Activated effector memory CD4-positive, alpha-beta T cell treated with Interleukin-2 at 50 U/mL for 16 hours (primary cell): ENCODE results near the gene CPLX4.
A peak's percentile ranks its signal among the peaks of the same experiment; 100 is the strongest.

Experiments used
- DNase-seq: peaks from one replicate; pipeline ENCODE4 v3.0.0-alpha.2; 2020

The CPLX4 gene, protein sequence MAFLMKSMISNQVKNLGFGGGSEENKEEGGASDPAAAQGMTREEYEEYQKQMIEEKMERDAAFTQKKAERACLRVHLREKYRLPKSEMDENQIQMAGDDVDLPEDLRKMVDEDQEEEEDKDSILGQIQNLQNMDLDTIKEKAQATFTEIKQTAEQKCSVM

DNA sequence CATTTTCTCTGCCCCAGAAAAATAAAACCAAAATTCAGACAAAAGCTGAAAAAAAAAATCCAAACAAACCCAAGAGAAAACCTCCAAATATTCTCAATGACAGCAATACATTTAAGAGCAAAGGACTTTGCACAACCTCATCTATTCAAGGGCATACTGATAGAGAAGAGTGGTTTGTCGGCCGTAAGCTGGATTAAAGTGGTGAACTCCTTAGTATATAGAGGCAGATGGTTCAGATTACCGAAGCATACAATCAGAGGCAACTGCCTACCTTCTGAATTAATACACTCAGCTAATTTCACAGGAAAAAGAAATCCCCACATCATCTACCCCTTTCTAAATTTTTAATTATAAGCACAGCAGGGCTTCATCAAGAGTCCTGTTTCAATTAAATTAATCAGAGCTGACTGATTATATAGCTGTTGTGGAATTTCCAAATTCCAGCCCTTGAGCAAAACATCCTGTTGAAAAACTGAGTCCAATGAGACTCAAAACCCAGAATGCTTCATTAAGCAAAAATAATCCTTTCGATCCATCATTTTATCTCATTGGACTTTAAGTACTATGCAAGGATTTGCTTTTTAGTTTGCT is at the start of gene CPLX4:
CPLX4 (minus strand) TSS at position 190 of the 591 bp plus-strand sequence; CDS start at position 3, 187 bp downstream.
- DNase-seq, result no peak

DNA sequence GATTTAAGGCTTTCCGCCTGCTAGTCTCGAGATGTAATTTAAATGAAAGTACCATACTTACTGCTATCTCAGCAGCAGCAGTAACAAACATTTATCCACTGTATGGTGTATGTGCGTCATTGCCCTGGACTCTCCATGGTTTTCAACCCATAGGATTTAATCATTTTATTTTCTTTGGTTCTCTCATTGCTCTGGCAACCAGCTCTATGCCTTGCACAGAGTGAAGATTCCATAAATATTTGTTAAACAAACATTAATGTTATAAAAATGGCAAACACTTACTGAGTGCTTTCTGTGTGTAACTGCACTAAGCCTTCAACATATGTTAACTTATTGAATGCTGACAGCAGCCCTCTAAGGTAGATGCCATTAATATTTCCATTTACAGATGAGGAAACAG is 41.9 kb upstream of the CPLX4 start:
- no peak for DNase-seq

DNA sequence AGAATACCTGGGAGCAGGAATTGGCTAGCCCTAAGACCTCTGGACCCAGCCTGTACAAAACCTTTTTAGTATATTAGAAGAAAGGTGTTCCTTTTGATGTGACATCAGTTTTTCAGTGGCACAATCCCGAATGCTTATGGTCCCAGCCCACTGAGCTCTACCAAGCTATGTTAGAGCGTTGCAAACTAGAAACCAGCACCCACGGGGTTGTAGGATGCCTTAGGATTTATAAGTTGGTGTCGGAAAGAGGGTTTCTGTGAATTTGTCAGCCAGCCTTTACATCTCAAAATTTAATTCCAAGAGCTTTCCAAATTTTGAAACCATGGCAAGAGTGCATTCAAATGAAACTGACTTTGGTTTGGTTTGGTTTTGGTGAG is 41.1 kb upstream of the CPLX4 start:
- DNase-seq, result no peak

DNA sequence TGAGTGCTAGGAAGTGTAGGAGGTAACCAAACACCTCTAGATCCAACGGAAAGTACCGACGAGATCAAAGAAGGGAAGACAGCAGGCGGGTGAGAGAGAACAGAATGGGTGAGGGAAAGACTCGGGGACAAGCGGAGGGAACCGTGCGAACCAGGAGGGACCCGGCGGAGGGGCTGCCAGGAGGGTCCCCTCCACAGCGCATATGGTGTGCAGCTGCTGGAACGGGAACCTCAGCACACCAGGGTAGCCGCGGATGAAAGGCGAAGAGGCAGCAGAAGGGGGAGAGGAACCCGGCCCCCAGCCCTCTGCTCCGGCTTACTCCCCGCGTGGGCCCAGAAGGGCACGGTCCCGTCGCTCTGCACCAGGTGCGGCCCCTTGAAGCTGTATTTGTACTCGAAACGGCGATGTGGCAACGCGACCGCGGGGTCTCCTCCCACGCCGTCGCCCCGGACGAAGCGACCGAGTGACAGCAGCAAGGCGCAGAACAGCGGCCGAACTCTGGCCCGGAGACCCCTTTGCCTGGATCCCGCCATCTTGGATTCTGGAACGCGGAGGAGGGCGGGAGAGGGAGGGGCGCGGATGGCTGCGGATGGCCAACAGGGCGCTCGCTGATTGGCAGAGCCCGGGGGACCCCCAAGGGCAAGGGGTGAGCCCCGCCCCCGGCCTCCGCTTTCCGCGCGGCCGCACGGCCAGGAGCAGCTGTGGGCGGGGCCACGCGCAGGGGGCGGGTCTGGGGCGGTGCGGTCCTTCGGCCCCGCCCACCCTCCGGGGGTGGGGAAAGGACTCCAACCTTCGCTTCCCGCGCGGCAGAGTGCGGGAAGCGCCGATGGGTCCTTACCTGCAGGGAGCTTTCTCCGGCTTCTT is 40.5 kb upstream of the CPLX4 start, which contains the start of gene LMAN1:
LMAN1 (minus strand) TSS at position 554 of the 864 bp plus-strand sequence; CDS start at position 533, 21 bp downstream.
- peak; percentile 85 for DNase-seq

DNA sequence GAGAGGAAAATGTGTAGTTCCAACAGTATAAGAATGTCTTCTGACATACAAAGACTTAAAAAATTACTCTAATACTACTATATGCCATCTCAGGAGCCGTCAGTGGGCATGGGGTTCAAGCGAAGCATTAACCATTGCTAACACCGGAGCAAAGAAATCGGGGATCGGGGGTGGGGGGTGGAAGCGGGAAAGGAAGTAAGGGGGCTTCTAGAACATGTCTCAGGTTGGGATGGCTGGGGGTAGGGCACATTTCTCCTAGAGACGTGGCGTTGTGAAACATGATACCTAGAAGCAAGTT is 39.9 kb upstream of the CPLX4 start:
- no peak for DNase-seq

DNA sequence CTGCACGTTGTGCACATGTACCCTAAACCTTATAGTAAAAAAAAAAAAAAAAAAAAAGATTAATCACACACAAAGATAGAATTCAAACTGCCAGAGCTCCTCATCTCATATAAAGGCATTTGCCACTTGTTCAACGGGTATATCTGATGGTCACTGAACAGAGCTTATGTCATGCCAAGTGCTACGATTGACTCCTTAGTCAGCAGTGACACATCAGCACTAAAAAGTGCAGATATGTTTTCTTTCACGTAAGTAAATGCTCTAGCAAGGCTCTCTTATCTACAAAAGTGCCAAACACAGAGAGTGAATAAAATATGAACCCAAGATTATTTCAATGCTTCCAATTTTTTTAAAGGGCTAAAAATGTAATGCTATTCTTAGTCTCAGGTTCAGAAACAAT is 39.5 kb upstream of the CPLX4 start:
- no peak for DNase-seq

DNA sequence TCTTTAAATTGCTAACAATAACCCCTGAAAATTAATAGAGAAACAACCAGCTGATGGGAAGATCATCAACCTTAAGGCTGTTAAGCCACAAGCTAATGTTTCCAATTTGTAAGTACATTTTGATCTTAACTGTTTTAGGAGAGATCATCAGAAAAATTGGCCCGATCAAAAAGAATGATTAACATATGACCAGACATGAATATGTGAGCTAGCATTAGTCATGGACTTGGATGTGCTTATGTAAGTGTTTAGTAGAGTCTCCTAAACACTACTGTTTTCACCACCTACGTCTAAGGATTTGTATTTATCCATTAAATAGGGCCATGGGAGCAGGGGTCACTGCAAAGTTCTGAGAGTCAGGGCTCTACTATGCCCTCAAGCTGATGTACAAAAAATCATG is 36.3 kb upstream of the CPLX4 start:
- no peak for DNase-seq

DNA sequence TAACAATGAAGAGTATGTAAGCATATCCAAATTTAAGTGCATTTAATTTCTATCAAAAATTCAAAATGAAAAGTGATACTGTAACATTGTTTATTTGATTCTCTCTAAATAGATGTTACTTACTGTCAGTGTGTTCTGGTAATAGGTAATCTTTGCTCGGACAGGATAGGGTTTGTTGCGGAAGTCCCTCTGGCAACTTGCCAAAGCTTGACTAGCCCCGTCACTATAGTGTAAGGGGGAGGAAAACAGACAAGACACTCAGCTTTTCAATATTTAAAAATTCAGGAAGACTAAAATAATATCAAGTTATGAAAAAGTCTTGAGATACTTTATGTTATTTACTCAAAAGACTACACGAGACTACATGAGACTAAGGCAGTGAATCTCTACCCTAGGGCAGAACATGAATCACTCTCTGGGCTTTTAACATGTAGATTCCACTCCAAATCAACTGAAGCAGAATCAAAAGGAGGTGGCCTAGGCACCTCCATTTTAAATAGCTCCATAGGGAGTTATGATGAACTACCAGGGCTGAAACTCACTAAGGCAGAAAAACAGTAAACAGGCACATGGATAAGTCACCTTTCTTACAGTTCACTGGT is 34.7 kb upstream of the CPLX4 start:
- no peak for DNase-seq

DNA sequence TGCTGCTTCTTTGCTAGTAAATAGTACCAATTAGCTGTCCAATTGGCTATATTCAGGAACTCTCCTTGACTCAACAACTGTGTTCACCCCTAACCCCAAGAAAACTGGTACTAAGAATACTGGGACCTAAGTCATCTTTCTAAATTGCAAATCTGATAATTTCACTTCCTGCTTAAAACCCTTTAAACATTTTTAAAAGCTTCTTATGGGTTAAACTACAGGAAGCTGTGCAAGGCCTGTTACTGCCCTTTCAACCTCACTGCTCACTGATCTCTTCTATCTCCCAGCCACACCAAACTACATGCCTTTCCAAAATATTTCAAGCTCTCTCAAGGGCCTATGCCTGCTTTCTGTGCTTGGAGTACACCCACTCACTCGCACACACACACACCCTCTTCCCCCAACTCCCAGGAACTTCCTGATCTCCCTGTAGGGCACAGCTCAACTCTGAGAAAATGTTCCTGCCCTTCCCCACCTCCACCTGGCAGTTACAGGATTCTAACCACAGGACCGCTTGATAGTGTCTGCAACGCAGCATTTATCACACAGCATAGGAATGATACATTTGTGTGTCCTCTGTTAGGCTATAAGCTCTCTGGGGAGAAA is 33.9 kb upstream of the CPLX4 start:
- DNase-seq, result no peak

DNA sequence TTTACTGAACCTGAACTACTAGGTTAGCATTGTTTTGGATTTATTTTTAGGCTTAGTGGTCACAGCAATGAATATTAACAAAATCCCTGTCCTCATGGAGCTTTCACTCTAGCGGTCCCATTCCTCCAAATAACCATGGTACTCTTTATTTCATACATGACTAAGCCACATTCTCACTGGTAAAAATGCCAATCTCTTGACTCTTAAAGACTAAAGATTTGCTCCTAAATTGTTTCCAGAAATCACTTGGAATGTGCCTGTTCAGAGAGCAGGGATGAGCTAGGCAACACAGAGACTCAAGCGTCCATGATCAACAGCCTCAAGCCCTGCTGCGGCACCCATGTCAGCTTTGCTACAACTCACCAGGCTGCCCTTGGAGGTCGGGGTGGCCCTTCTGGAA is 27.1 kb upstream of the CPLX4 start:
- DNase-seq, result no peak

DNA sequence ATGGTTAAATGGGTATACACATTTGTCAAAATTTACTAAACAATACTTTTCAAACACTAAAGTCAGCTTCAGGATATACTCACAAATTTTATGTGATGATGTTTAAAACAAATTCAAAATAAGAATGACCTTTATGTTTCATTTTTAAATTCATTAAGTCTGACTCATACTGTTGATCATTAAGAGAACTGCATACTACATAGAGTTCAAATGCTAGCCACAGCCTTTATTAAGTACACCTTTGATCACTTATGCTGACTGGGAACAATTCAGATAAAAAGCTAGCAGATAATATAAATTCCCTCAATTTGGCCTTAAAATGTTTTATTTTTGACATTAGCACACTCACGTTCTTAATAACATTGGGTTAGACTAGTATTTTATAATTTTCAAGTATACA is 26.5 kb upstream of the CPLX4 start:
- no peak for DNase-seq

DNA sequence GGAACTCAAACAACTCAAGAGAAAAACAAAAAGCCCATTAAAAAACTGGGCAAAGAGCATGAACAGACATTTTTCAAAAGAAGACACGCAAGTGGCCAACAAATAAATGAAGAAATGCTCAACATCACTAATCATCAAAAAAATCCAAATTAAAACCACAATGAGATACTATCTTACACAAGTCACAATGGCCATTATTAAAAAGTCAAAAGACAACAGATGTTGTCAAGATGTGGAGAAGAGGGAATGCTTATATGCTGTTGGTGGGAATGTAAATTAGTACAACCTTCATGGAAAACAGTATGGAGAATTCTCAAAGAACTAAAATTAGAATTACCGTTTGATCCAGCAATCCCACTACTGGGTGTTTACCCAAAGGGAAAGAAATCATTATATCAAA is 25.5 kb upstream of the CPLX4 start:
- DNase-seq, result no peak

DNA sequence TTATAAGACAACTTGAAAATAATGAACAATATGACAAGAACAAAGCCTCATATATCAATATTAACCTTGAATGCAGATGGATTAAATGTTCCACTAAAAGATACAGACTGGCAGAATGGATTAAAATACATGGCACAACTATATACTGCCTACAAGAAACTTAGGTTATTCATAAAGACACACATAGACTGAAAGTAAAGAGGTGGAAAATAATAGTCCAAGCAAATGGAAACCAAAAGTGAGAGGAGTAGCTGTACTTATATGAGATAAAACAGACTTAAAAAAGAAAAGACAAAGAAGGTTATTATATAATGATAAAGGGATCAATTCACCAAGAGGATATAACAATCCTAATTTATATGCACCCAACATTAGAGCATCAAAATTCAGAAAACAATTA is 22.4 kb upstream of the CPLX4 start:
- no peak for DNase-seq

DNA sequence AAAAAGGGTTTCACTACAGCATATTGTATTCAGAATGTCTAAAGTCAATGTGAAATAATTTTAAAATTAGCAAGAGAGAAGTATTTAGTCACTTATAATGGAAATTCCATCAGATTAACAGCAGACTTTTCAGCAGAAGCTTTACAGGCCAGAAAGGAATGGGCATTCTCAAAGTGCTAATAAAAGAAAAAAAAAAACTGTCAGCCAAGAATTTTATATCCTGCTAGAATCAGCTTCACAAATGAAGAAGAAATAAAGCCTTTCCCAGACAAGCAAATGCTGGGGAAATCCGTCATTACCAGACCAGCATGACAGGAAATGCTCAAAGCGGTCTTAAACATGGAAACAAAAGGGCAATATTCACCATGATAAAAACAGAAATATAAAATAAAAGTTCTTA is 21.9 kb upstream of the CPLX4 start:
- no peak for DNase-seq

DNA sequence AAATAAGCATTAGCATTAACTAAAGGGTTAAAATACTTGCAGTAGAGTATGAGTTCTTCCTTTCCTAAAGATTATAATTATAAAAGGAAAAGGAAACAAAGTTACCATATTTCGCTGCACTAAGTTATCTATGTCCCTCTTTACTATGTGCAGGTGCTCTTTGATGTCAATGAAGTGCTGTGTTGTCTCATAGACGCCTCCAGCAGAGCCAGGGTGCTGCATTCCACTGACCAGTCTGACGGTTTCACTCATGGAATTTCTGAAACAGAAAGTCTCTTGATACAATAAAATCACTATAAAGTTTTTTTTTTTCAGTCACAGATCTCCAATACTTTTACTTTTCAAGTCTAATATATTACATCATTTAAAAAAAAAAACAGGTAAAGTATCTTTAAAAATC is 14.5 kb upstream of the CPLX4 start:
- DNase-seq, result no peak

DNA sequence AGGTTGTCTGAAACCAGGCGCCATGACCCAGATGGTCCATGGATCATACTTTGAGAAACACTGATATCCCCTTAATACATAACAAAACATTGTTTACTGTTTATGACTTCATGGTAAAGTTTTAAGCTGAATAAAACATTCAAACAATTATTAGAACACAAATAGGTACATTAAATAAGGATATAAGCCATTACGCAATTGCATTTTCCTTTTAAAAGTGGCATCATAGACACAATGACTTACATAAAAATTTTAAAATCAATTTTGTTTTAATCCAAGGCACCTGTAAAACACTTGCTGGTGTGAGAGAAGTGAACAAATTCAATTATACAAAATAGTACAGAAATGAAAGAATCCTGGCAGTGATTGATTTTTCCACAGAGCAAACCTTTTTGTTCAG is 10.2 kb upstream of the CPLX4 start:
- no peak for DNase-seq

DNA sequence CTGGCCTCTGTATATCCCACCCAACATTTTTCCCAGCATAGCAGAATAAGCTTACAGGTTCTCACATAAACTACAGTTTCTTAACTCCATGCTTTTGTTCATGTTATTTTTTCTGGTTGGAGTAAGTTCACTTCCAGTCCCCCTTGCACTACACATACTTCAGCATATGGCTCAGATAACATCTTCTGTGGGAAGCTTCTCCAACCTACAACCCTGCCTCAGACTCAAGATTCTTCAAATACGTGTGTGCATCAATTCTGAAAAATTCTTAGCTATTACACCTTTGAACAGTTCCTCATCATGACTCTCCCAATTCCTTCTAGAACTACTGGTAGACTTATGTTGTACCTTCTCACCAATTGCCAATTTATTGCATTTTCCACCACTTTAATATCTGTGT is 7.5 kb upstream of the CPLX4 start:
- no peak for DNase-seq

DNA sequence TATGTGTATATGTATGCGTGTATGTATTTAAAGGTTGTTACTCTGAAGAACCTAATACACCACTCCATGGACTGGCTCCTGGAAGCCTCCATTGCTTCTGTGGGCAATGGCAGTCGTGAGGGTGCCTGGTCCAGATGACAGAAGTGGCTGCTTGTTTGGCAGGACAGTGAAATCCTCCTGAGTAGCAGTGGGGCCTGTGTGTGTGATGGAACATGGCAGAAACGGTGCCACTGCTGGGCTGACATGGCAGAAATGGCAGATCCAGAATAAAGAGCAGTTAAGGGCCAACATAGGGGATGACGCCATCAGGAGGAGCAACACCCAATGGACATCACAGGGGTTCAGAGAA is 6.1 kb upstream of the CPLX4 start:
- DNase-seq, result no peak

DNA sequence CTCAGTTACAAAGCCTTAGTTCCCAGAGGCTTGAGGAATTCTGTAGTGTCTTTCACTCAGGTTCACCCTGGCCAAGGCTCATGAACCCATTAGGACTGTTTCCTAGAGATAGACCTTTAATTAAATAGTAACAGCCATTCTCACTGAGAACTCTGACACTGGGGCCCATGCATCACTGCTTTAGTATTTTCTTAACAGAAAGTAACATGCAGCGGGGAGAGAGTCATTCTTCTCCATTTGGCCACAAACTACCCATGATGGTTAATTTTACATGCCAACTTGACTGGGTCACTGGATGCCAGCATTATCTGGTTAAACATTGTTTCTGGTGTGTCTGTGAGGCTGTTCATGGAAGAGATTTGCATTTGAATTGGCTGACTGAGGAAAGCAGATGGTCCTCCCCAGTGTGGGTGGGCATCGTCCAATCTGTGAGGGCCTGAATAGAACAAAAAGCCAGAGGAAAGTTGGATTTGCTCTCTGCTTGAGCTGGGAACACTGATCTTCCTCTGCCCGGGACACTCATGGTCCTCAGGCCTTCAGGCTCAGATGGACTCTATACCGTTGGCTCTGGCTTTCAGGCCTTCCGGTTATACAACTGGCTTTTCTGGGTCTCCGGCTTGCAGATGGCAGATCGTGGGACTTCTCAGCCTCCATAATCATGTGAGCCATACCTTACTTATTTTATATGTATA is 5.6 kb upstream of the CPLX4 start:
- no peak for DNase-seq

DNA sequence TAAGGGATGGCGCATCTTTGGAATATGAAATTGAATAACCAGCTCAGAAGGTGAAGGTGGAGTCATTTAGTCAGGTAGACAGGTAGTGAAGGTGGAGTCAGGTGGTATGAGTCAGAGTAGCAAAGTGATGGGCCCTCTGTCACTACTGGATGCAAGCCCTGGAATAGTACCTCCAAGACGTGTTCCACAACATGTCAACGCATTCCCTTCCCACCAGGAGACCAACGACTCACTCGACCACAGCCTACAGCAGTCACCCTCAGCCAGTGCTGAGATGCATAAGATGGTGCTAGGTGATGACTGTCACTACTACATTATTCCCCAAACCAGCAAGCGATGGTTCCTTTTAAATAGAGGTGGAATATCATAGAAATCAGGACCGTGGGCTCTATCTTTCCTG is 6.8 kb downstream of the CPLX4 start:
- no peak for DNase-seq

DNA sequence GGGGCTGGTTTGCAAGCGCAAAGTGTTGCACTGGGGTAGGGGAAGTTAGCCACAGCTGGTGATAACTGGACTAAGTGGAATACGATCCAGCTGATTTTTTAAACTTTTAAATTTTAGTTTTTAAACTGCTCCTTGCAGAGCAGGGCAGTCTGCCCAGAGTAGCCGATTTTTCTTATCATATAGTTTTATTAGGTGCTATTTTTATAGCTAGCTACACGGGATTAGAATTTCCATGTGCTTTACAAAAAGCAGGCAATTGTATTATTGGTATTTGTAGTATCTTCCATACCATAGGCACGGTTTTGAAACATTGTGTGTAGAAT is 9.6 kb downstream of the CPLX4 start:
- no peak for DNase-seq

DNA sequence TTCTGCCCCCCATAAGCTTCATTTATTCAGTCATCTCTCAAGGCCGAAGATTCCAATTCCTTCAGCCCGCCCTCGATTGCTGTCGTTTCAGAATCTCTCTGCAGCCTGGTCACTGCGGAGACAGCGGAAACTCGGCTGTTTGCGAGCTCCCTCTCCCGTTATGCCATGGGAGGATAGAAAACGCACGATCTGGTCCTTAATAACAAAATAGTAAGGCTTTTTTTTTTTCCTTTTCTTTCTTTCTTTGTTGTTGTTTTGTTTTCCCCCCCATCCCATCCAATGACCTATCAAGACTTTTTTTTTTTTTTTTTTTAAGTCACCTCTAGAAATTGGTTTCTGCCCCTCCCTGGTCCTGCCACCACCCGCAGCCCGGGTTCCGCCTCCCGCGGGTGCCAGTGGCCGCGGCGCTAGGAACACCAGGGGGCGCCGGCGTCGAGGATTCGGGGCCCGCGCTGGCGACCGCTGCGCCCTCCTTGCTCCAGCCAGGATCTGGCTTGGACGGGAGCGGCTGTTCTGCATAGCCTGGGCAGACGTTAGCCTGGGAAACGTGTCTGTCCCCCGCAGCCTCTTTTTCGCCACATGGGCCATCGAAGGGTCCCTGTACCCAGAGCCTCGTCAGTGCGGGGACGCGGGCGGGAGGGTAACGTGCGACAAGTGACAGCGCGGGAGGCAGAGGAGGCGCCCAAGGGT is 10.1 kb downstream of the CPLX4 start:
- DNase-seq, result peak; percentile 52

DNA sequence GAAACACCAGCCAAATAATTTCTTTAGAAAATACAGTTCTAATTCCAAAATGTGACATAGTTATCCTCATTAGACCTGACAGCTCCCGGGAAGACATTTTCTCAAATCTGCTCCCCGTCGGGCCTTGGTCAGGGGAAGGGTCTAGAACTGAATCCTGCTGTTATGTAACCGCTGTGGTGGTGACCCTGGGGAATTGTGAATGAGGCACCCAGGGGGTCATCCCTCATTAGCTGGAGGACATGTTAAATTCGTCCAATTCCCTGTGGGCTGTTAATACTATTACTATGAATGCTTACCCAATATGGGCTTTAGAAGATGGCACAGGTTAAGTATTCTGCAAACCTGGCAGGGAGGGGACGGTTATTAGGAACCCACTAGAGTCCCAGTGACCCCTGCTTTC is 11.8 kb downstream of the CPLX4 start:
- no peak for DNase-seq
